Upper lobe of right lung (tissue), 1 donor: ENCODE measurements around the gene NTRK1. TPM values are rescaled to one million over a fixed set of nuclear protein-coding genes. Genes with fewer than 3 reads are reported as not detected.
A peak's percentile ranks its signal among the peaks of the same experiment; 100 is the strongest.

Experiments
- ATAC-seq: fragments of 200-7000 bp; cut with Tn5 transposase; one replicate; pipeline ENCODE4 v1.9.1; 2020; ENCODE audit warnings: mild to moderate bottlenecking, moderate library complexity
- DNase-seq: peaks from one replicate; pipeline ENCODE4 v3.0.0-alpha.2; 2020
- H3K27ac ChIP-seq: fragments of 200-600 bp; one replicate; pipeline ENCODE4 v1.8.0; 2022
- H3K27me3 ChIP-seq: fragments of 200-600 bp; one replicate; pipeline ENCODE4 v1.8.0; 2022; ENCODE audit warnings: mild to moderate bottlenecking
- H3K36me3 ChIP-seq: fragments of 200-600 bp; one replicate; pipeline ENCODE4 v1.8.0; 2022
- H3K4me1 ChIP-seq: fragments of 200-600 bp; one replicate; pipeline ENCODE4 v1.8.0; 2022
- H3K4me3 ChIP-seq: fragments of 200-600 bp; one replicate; pipeline ENCODE4 v1.8.0; 2022; ENCODE audit warnings: mild to moderate bottlenecking
- H3K9me3 ChIP-seq: fragments of 200-600 bp; one replicate; pipeline ENCODE4 v1.8.0; 2022
- intact Hi-C: fragments of 100-400 bp; cut with DNase I; formaldehyde crosslinking; loops from one replicate; pipeline ENCODE4 v1.11.0; 2022
- total RNA-seq: library from RNA; stranded (reverse); fragmentation: NEBNext Ultra II Directional; extraction: Animal tissue kit (Norgen Biotek cat#: 25700); gene quantifications from one replicate; pipeline ENCODE4 v1.2.1, GENCODE V29; 2021
- TF ChIP-seq, protein P1 (sequence below): fragments of 200-600 bp; IDR thresholded peaks from one replicate; pipeline ENCODE4 v1.8.0; 2022; ENCODE audit warnings: antibody characterized with exemption
- donor health status: DM: no; HTN: yes; CAD: no; lungs with severe emphysema.

NTRK1 gene
- total RNA-seq, 1 donor from 2014 or later, result 1.2 TPM

DNA sequence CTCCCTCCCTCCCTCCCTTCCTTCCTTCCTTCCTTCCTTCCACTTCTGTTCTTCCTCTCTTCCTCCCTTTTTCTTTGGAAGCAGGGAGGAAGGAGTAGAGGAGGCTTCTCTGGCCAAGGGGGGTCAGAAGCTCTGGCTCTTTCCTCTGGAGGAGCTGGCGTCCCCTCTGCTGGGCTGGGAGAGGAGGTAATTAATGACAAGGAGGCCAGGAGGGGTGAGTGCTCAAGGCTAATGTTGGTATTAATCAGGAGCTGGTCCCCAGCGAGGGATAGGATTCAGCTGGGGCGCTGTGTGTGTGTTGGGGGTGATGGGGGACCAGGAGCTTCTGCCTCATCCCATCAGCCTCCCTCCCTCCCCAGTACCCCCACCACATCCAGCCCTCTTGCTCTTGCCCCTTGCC, 26.7 kb downstream of the NTRK1 start:
- Histone ChIP-seq H3K27me3 (no peaks in the 10 kb centered on the region), H3K27ac (no peak overlapping the region), H3K9me3 (no peaks in the 10 kb centered on the region), H3K4me1 (no peaks in the 10 kb centered on the region), H3K36me3 (no peaks in the 10 kb centered on the region), H3K4me3 (no peak overlapping the region)
- intact Hi-C loops, result no loop called here
- TF ChIP-seq, protein P1, sequence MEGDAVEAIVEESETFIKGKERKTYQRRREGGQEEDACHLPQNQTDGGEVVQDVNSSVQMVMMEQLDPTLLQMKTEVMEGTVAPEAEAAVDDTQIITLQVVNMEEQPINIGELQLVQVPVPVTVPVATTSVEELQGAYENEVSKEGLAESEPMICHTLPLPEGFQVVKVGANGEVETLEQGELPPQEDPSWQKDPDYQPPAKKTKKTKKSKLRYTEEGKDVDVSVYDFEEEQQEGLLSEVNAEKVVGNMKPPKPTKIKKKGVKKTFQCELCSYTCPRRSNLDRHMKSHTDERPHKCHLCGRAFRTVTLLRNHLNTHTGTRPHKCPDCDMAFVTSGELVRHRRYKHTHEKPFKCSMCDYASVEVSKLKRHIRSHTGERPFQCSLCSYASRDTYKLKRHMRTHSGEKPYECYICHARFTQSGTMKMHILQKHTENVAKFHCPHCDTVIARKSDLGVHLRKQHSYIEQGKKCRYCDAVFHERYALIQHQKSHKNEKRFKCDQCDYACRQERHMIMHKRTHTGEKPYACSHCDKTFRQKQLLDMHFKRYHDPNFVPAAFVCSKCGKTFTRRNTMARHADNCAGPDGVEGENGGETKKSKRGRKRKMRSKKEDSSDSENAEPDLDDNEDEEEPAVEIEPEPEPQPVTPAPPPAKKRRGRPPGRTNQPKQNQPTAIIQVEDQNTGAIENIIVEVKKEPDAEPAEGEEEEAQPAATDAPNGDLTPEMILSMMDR, result no peak
- ATAC-seq (no peak), DNase-seq (no peak)

DNA sequence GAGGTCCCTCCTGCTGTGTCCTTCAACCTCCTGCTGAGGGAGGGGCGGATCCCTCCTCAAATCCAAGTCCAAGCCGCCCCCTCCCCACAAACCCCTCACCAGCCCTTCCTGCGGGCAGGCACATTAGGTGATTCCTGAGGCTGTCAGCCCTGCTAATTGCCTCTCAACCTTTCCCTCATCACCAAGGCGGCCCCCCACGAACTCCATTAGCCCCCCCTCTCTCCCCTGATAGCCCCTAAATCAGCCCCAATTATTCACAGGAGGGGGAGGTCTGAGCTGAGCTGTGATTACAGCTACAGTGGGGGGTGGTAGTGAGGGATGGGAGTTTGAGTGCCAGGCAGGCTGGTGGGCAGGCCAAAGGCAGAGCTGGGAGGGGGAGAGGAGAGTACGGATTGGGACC, 27.1 kb downstream of the NTRK1 start:
- H3K27ac ChIP-seq, result no peak overlapping the region
- peaks cover 4% of the 10 kb centered on the region for H3K4me1 ChIP-seq
- ATAC-seq, result no peak
- H3K36me3 ChIP-seq, result no peaks in the 10 kb centered on the region
- H3K4me3 ChIP-seq, result no peak overlapping the region
- H3K27me3 ChIP-seq, result no peaks in the 10 kb centered on the region
- intact Hi-C loops, result no loop called here
- DNase-seq, result no peak
- H3K9me3 ChIP-seq, result no peaks in the 10 kb centered on the region
- TF ChIP-seq, protein P1, result no peak

DNA sequence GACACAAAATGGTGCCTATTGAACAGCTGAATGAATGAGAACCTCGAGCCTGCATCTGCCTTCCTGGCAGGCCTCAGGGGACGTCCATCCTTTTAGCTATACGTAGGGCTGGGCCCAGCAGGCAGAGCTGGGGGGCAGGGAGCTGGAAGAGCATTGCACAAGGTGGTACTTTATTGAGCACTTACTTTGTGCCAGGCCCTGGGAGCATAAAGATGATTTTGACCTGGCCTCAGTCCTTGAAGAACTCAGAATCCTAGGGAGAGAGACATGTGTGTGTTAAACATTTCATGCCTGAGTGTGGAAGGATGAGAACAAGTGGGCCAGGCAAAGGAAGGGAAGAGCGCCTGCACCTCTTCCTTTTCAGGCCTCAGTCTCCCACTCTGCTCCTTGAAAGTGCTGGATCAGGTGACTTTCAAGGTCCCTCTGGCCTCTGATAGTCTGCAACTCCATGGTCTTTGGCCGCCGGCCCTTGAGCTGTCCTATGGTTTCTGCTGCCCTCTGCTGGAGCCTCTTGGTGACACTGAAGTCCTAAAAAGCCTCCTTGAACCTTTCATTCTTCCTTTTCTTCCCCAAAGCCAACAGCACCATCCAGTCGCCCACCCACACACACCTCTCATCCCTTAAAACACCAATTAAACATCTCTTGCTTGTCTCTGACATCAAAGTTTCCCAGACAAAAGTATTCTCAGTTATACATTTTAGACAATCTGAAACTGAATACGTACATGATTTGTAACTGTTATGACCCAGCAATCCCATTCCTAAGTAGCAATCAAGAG, 29.3 kb downstream of the NTRK1 start:
- Histone ChIP-seq H3K4me3 (no peak overlapping the region), H3K27me3 (peaks cover 14% of the 10 kb centered on the region), H3K36me3 (no peaks in the 10 kb centered on the region), H3K27ac (no peak overlapping the region), H3K4me1 (peaks cover 12% of the 10 kb centered on the region), H3K9me3 (no peaks in the 10 kb centered on the region)
- DNase-seq, result peak; percentile 83
- TF ChIP-seq, protein P1, result peak; percentile 83
- intact Hi-C loops, result no loop called here
- ATAC-seq, result peak; percentile 70

DNA sequence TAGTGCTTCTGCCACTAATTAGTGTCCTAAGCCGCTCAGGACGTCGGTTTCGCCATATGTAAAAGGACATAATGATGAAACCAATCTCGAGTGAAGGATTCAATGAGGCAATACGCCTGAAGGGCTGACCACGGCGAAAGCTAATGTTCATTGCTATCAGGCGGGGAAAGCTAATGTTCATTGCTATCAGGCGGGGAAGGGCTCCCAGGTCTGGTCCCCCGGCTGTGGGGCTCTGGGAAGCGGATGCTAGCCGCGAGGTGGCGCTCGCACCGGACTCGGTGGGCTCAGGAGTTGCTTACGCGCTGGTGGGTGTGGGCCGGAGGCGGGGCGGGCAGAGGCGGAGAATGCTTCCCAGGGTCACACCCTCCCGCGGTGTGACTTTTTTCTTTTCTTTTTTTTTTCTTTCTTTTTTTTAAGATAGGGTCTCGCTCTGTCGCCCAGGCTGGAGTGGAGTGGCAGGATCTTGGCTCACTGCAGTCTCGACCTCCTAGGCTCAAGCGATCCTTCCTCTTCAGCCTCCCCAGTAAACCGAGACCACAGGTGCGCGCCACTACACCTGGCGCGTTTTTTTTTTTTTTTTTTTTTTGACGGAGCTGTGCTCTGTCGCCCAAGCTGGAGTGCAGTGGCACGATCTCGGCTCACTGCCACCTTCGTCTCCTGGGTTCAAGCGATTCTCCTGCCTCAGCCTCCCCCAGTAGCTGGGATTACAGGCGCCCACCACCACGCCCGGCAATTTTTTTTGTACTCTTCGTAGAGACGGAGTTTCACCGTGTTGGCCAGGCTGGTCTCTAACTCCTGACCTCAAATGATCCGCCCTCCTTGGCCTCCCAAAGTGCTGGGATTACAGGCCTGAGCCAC, 31.8 kb downstream of the NTRK1 start:
- Histone ChIP-seq H3K4me1 (peaks cover 30% of the 10 kb centered on the region), H3K4me3 (peak overlapping the region; percentile 63), H3K36me3 (no peaks in the 10 kb centered on the region), H3K27me3 (peaks cover 14% of the 10 kb centered on the region), H3K9me3 (no peaks in the 10 kb centered on the region), H3K27ac (no peak overlapping the region)
- intact Hi-C loops, result no loop called here
- ATAC-seq (peak; percentile 92), DNase-seq (peak; percentile 95)
- TF ChIP-seq, protein P1, result peak; percentile 85

DNA sequence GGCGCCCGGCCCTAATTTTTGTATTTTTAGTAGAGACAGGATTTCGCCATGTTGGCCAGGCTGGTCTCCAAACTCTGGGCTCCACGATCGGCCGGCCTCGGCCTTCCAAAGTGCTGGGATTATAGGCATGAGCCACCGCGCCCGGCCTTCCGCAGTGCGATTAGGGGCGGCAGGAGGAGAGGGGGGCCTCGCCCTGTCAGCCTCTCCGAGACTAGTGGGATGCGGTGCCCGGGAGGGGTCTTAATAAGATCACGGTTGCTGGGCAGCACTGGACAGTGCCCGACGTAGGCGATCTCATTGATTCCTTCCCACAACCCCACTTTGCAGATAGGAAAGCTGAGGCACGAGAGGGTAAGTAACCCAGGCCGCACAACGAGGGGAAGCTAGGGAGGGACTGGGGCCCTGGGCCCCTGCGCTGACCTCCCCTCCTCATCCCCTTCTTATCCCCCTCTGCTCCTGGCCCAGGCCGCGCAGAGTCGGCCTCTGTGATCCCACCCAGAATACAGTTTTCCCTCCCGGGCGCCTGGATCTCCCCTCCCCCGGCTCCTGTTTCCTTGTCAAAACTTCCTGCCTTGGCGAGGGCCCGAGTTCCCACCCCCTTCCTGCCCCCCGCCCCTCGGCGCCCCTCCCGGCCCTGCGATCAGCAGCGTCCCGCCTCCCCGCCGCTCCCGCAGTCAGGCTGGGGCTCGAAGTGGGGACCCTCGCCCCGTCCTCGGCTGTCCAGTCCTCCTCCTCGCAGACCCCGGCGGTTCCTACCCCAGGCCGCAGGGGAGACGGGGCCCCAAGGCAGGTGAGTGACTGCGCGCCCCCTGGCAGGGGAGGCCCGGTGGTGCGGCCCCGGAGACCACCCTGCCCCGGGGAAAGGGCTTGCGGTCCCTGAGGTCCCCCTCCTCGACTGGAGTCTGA, 32.6 kb downstream of the NTRK1 start, which contains the start of gene PEAR1:
PEAR1 (plus strand) TSS at position 671 of the 906 bp plus-strand sequence. CDS start 10,209 bp downstream, outside the sequence.
- no peak for DNase-seq
- peaks cover 14% of the 10 kb centered on the region for H3K27me3 ChIP-seq
- H3K36me3 ChIP-seq, result no peaks in the 10 kb centered on the region
- peak within 1 kb of the TSS; percentile 63 for H3K4me3 ChIP-seq
- ATAC-seq, result no peak
- peaks cover 38% of the 10 kb centered on the region for H3K4me1 ChIP-seq
- no peaks in the 10 kb centered on the region for H3K9me3 ChIP-seq
- TF ChIP-seq, protein P1, result peak; percentile 6
- peak within 1 kb of the TSS; percentile 85 for H3K27ac ChIP-seq
- intact Hi-C loops, result no loop called here
